Measurements from ENCODE around the gene KRT6A. TPM values are rescaled to one million over a fixed set of nuclear protein-coding genes. Genes with fewer than 3 reads are reported as not detected.

The KRT6A gene
- total RNA-seq, result not detected
- polyA plus RNA-seq, result not detected

GRCh38 chr12:52493172-52493571 lies at the start of gene KRT6A:
Gene KRT6A (minus strand): TSS chr12:52493257. CDS start chr12:52493188, 69 bp downstream.
- peaks cover 19 to 41% of the 10 kb centered on the region in 2 donors for H3K27me3 Mint-ChIP-seq
- H3K27ac Mint-ChIP-seq, result no peak within 1 kb of the TSS
- intact Hi-C loops (cut with micrococcal nuclease), result no loop called here
- Histone ChIP-seq H3K4me3 (ENCODE audit: low read length in 2 of 2) (no peak within 1 kb of the TSS), H3K27ac (ENCODE audit: low read depth, low read length) (no peak within 1 kb of the TSS), H3K4me1 (ENCODE audit: insufficient read depth, low read length) (no peaks in the 10 kb centered on the region), H3K27me3 (ENCODE audit: insufficient read depth, low read length) (no peaks in the 10 kb centered on the region), H3K9me3 (ENCODE audit: control insufficient read depth in 1 of 2, low read length in 2 of 2) (no peaks in the 10 kb centered on the region), H3K36me3 (ENCODE audit: insufficient read depth, low read length) (no peaks in the 10 kb centered on the region)
- no peak for DNase-seq
- ChIA-PET POLR2A (ENCODE audit: partially characterized antibody) (no interaction called here), CTCF (ENCODE audit: partially characterized antibody) (interaction anchor here (1.8 kb wide), 1 partner anchor 13 kb away, joined by 4 read pairs; no protein-coding TSS in a partner anchor)
- H3K4me1 Mint-ChIP-seq, result no peaks in the 10 kb centered on the region
- peaks cover 0 to 2% (median 0%) of the 10 kb centered on the region in 8 donors for H3K9me3 Mint-ChIP-seq
- H3K36me3 Mint-ChIP-seq, result no peaks in the 10 kb centered on the region
- H3K4me3 Mint-ChIP-seq, result no peak within 1 kb of the TSS

DNA sequence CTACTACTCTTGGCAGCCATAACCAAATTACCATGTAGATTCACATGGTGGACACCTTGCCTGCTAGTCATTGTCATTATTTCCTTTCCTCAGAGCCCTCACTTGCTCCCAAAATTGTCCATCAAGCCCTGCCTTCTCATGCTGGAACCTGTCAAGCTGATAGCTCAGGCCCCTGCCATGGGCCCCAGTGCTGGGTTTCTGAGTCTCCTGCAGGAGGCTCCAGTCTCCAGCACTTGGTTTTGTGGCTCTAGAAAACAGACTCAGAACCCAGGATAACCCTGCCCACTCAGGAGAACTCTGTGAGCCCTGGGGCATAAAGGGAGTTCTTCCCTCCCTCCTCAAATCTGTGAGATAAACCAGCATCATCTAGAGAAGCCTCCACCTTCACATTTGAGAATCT lies 49.1 kb upstream of the KRT6A start:
- POLR2A ChIA-PET (ENCODE audit: partially characterized antibody), result no interaction called here
- no peaks in the 10 kb centered on the region for H3K4me1 Mint-ChIP-seq
- Histone ChIP-seq H3K27ac (ENCODE audit: low read depth, low read length) (no peak overlapping the region), H3K36me3 (ENCODE audit: insufficient read depth, low read length) (no peaks in the 10 kb centered on the region), H3K4me3 (ENCODE audit: low read length in 2 of 2) (no peak overlapping the region), H3K27me3 (ENCODE audit: insufficient read depth, low read length) (no peaks in the 10 kb centered on the region), H3K4me1 (ENCODE audit: insufficient read depth, low read length) (no peaks in the 10 kb centered on the region), H3K9me3 (ENCODE audit: control insufficient read depth in 1 of 2, low read length in 2 of 2) (no peaks in the 10 kb centered on the region)
- no peaks in the 10 kb centered on the region for H3K9me3 Mint-ChIP-seq
- intact Hi-C loops (cut with micrococcal nuclease), result no loop called here
- no peak overlapping the region for H3K4me3 Mint-ChIP-seq
- no peaks in the 10 kb centered on the region for H3K36me3 Mint-ChIP-seq
- no peak for DNase-seq
- H3K27me3 Mint-ChIP-seq, result peaks cover 4 to 9% of the 10 kb centered on the region in 2 donors
- H3K27ac Mint-ChIP-seq, result peak overlapping the region in 1 of 7 donors; percentile 25
- CTCF ChIA-PET (ENCODE audit: partially characterized antibody), result no interaction called here

- Mint-ChIP-seq H3K27ac (peak overlapping the region in 1 of 7 donors; percentile 25), H3K27me3 (peaks cover 5 to 7% of the 10 kb centered on the region in 2 donors), H3K36me3 (no peaks in the 10 kb centered on the region), H3K4me1 (no peaks in the 10 kb centered on the region), H3K9me3 (no peaks in the 10 kb centered on the region), H3K4me3 (no peak overlapping the region)
- Histone ChIP-seq H3K4me1 (ENCODE audit: insufficient read depth, low read length) (no peaks in the 10 kb centered on the region), H3K9me3 (ENCODE audit: control insufficient read depth in 1 of 2, low read length in 2 of 2) (no peaks in the 10 kb centered on the region), H3K27me3 (ENCODE audit: insufficient read depth, low read length) (no peaks in the 10 kb centered on the region), H3K36me3 (ENCODE audit: insufficient read depth, low read length) (no peaks in the 10 kb centered on the region), H3K27ac (ENCODE audit: low read depth, low read length) (no peak overlapping the region), H3K4me3 (ENCODE audit: low read length in 2 of 2) (no peak overlapping the region)
- CTCF ChIA-PET (ENCODE audit: partially characterized antibody), result no interaction called here
- intact Hi-C loops (cut with micrococcal nuclease), result no loop called here
- no peak for DNase-seq
- POLR2A ChIA-PET (ENCODE audit: partially characterized antibody), result no interaction called here
These were observed 48.7 kb upstream of the KRT6A start for GRCh38 chr12:52541709-52542108.

GRCh38 chr12:52540531-52540930 lies 47.5 kb upstream of the KRT6A start:
- no peaks in the 10 kb centered on the region for H3K27me3 ChIP-seq (ENCODE audit: insufficient read depth, low read length)
- Mint-ChIP-seq H3K9me3 (no peaks in the 10 kb centered on the region), H3K27ac (no peak overlapping the region), H3K4me3 (no peak overlapping the region), H3K36me3 (no peaks in the 10 kb centered on the region), H3K27me3 (peaks cover 5 to 6% of the 10 kb centered on the region in 2 donors), H3K4me1 (no peaks in the 10 kb centered on the region)
- H3K4me3 ChIP-seq (ENCODE audit: low read length in 2 of 2), result no peak overlapping the region
- no peaks in the 10 kb centered on the region for H3K9me3 ChIP-seq (ENCODE audit: control insufficient read depth in 1 of 2, low read length in 2 of 2)
- intact Hi-C loops (cut with micrococcal nuclease), result no loop called here
- ChIA-PET POLR2A (ENCODE audit: partially characterized antibody) (no interaction called here), CTCF (ENCODE audit: partially characterized antibody) (no interaction called here)
- H3K4me1 ChIP-seq (ENCODE audit: insufficient read depth, low read length), result no peaks in the 10 kb centered on the region
- no peaks in the 10 kb centered on the region for H3K36me3 ChIP-seq (ENCODE audit: insufficient read depth, low read length)
- no peak for DNase-seq
- no peak overlapping the region for H3K27ac ChIP-seq (ENCODE audit: low read depth, low read length)

DNA sequence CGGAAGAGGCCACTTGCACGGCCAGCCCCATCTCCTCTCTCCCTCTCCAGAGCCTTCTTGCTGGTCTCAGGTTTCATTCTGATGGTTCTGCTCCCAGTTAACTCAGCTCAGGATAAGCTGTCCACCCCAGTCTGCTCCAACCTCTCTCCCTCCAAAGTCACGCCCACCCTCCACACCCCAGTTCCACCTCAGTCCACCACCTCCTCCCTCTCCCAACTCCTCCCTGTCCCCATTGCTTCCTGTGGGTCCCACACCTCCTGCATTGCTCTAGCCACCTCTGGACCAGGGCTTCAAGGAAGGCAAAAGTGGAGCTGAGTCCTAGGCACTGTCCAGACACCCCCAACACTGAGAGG lies 46.7 kb upstream of the KRT6A start:
- Mint-ChIP-seq H3K9me3 (no peaks in the 10 kb centered on the region), H3K27ac (no peak overlapping the region), H3K36me3 (no peaks in the 10 kb centered on the region), H3K4me3 (no peak overlapping the region), H3K27me3 (peaks cover 2 to 3% of the 10 kb centered on the region in 2 donors), H3K4me1 (no peaks in the 10 kb centered on the region)
- CTCF ChIA-PET (ENCODE audit: partially characterized antibody), result no interaction called here
- no peaks in the 10 kb centered on the region for H3K9me3 ChIP-seq (ENCODE audit: control insufficient read depth in 1 of 2, low read length in 2 of 2)
- POLR2A ChIA-PET (ENCODE audit: partially characterized antibody), result no interaction called here
- H3K4me1 ChIP-seq (ENCODE audit: insufficient read depth, low read length), result no peaks in the 10 kb centered on the region
- intact Hi-C loops (cut with micrococcal nuclease), result no loop called here
- no peak overlapping the region for H3K4me3 ChIP-seq (ENCODE audit: low read length in 2 of 2)
- no peak for DNase-seq
- H3K36me3 ChIP-seq (ENCODE audit: insufficient read depth, low read length), result no peaks in the 10 kb centered on the region
- no peaks in the 10 kb centered on the region for H3K27me3 ChIP-seq (ENCODE audit: insufficient read depth, low read length)
- no peak overlapping the region for H3K27ac ChIP-seq (ENCODE audit: low read depth, low read length)

- Histone ChIP-seq H3K4me1 (ENCODE audit: insufficient read depth, low read length) (no peaks in the 10 kb centered on the region), H3K36me3 (ENCODE audit: insufficient read depth, low read length) (no peaks in the 10 kb centered on the region), H3K27me3 (ENCODE audit: insufficient read depth, low read length) (no peaks in the 10 kb centered on the region), H3K27ac (ENCODE audit: low read depth, low read length) (no peak overlapping the region), H3K4me3 (ENCODE audit: low read length in 2 of 2) (no peak overlapping the region), H3K9me3 (ENCODE audit: control insufficient read depth in 1 of 2, low read length in 2 of 2) (no peaks in the 10 kb centered on the region)
- intact Hi-C loops (cut with micrococcal nuclease), result no loop called here
- Mint-ChIP-seq H3K36me3 (no peaks in the 10 kb centered on the region), H3K27ac (no peak overlapping the region), H3K27me3 (peaks cover 2 to 3% of the 10 kb centered on the region in 2 donors), H3K4me3 (no peak overlapping the region), H3K9me3 (no peaks in the 10 kb centered on the region), H3K4me1 (no peaks in the 10 kb centered on the region)
- DNase-seq, result no peak
- ChIA-PET CTCF (ENCODE audit: partially characterized antibody) (no interaction called here), POLR2A (ENCODE audit: partially characterized antibody) (no interaction called here)
These were observed 46.2 kb upstream of the KRT6A start for GRCh38 chr12:52539083-52539820.

DNA sequence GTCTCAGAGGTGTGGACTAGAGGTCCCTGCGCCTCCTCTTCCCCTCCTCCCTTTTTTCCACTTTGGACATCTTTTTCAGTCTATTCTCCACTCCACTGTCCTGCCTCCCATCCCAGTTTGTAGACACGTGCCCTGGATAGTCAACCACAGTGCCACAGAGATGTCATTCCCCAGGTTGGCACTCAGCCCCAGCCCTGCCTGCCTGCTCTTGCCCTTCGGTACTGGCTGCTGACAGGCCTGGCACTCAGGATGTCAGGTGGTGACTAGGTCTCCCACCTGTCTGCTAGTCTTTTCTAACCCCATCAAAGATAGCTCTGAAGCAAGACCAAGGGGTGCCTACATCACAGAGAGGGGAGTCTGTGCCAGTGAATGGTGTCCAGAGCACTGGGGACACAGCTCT lies 44.0 kb upstream of the KRT6A start:
- no peak for DNase-seq
- no peak overlapping the region for H3K27ac Mint-ChIP-seq
- no peaks in the 10 kb centered on the region for H3K36me3 Mint-ChIP-seq
- ChIA-PET POLR2A (ENCODE audit: partially characterized antibody) (no interaction called here), CTCF (ENCODE audit: partially characterized antibody) (no interaction called here)
- no peaks in the 10 kb centered on the region for H3K27me3 ChIP-seq (ENCODE audit: insufficient read depth, low read length)
- H3K4me3 ChIP-seq (ENCODE audit: low read length in 2 of 2), result no peak overlapping the region
- intact Hi-C loops (cut with micrococcal nuclease), result no loop called here
- H3K4me1 ChIP-seq (ENCODE audit: insufficient read depth, low read length), result no peaks in the 10 kb centered on the region
- no peak overlapping the region for H3K4me3 Mint-ChIP-seq
- H3K27ac ChIP-seq (ENCODE audit: low read depth, low read length), result no peak overlapping the region
- H3K27me3 Mint-ChIP-seq, result peaks cover 2 to 8% of the 10 kb centered on the region in 2 donors
- no peaks in the 10 kb centered on the region for H3K9me3 Mint-ChIP-seq
- H3K4me1 Mint-ChIP-seq, result no peaks in the 10 kb centered on the region
- no peaks in the 10 kb centered on the region for H3K9me3 ChIP-seq (ENCODE audit: control insufficient read depth in 1 of 2, low read length in 2 of 2)
- no peaks in the 10 kb centered on the region for H3K36me3 ChIP-seq (ENCODE audit: insufficient read depth, low read length)

GRCh38 chr12:52535574-52535973 lies 42.5 kb upstream of the KRT6A start:
- Mint-ChIP-seq H3K4me1 (no peaks in the 10 kb centered on the region), H3K4me3 (no peak overlapping the region), H3K36me3 (no peaks in the 10 kb centered on the region), H3K27me3 (peaks cover 2 to 8% of the 10 kb centered on the region in 2 donors), H3K27ac (no peak overlapping the region), H3K9me3 (no peaks in the 10 kb centered on the region)
- Histone ChIP-seq H3K4me1 (ENCODE audit: insufficient read depth, low read length) (no peaks in the 10 kb centered on the region), H3K27me3 (ENCODE audit: insufficient read depth, low read length) (no peaks in the 10 kb centered on the region), H3K27ac (ENCODE audit: low read depth, low read length) (no peak overlapping the region), H3K9me3 (ENCODE audit: control insufficient read depth in 1 of 2, low read length in 2 of 2) (no peaks in the 10 kb centered on the region), H3K4me3 (ENCODE audit: low read length in 2 of 2) (no peak overlapping the region), H3K36me3 (ENCODE audit: insufficient read depth, low read length) (no peaks in the 10 kb centered on the region)
- POLR2A ChIA-PET (ENCODE audit: partially characterized antibody), result no interaction called here
- DNase-seq, result no peak
- CTCF ChIA-PET (ENCODE audit: partially characterized antibody), result no interaction called here
- intact Hi-C loops (cut with micrococcal nuclease), result no loop called here

All from CD4-positive, alpha-beta memory T cell (primary cell).